Prostate gland (tissue), 2 donors: ENCODE data around the gene PTPN18. TPM values are rescaled to one million over a fixed set of nuclear protein-coding genes. Genes with fewer than 3 reads are reported as not detected.

Source experiments
- DNase-seq: peaks from one replicate; pipeline ENCODE4 v3.0.0-alpha.2; 2019; ENCODE audit warnings: low spot score
- H3K27ac ChIP-seq, 2 donors: fragments of 200-600 bp; sonication (generic); 2 replicates each; pipeline ENCODE4 v1.5.1; 2017 to 2019
- H3K27me3 ChIP-seq: fragments of 200-600 bp; sonication (generic); replicated peaks from 2 replicates; pipeline ENCODE4 v1.5.1; 2019; ENCODE audit not compliant: insufficient read depth
- H3K36me3 ChIP-seq, 2 donors: fragments of 200-600 bp; sonication (generic); 1 replicate in 1 of 2; 2 replicates in 1 of 2; pipeline versions ENCODE4 v1.5.1 to v1.8.1; 2017 to 2019
- H3K4me1 ChIP-seq: fragments of 200-600 bp; sonication (generic); replicated peaks from 2 replicates; pipeline ENCODE4 v1.5.1; 2019
- H3K4me3 ChIP-seq, 2 donors: fragments of 200-600 bp; sonication (generic); 2 replicates each; pipeline ENCODE4 v1.5.1; 2017 to 2019
- H3K9me3 ChIP-seq: fragments of 200-600 bp; sonication (generic); 2 replicates; pipeline ENCODE4 v1.5.1; 2017
- POLR2A ChIP-seq: fragments of 450-650 bp; IDR thresholded peaks from one replicate; pipeline ENCODE4 v1.6.1; 2016; ENCODE audit warnings: antibody characterized with exemption, mild to moderate bottlenecking
- POLR2AphosphoS5 ChIP-seq: sonication (generic); formaldehyde crosslinking; IDR thresholded peaks from one replicate; pipeline ENCODE4 v1.6.1; 2017; ENCODE audit warnings: antibody characterized with exemption
- WGBS: methylation state at CpG from one replicate; pipeline ENCODE4 v1.1.5; 2018; 5-methylcytosine and 5-hydroxymethylcytosine counted together
- intact Hi-C: fragments of 100-400 bp; cut with DNase I; formaldehyde crosslinking; loops from one replicate; pipeline ENCODE4 v1.14.2; 2022
- total RNA-seq, 2 donors: library from RNA; depleted of rRNA; stranded (reverse); fragments of >200 nt; gene quantifications; one replicate each; pipeline ENCODE4 v1.1.0, GENCODE V29; 2016
- TF ChIP-seq, protein P1 (sequence below), 4 experiments: fragments of 200-600 bp in 2 of 4; fragments of 450-650 bp in 2 of 4; sonication (generic) in 2 of 4; IDR thresholded peaks; 1 replicate in 3 of 4; 2 replicates in 1 of 4; pipeline ENCODE4 v1.5.1; 2016 to 2019; ENCODE audit warnings: antibody characterized with exemption in 4 of 4, mild to moderate bottlenecking in 2 of 4, moderate library complexity in 2 of 4

The PTPN18 gene
- total RNA-seq, 2 donors from 2014 or later = 37.1 to 93.6 TPM

DNA sequence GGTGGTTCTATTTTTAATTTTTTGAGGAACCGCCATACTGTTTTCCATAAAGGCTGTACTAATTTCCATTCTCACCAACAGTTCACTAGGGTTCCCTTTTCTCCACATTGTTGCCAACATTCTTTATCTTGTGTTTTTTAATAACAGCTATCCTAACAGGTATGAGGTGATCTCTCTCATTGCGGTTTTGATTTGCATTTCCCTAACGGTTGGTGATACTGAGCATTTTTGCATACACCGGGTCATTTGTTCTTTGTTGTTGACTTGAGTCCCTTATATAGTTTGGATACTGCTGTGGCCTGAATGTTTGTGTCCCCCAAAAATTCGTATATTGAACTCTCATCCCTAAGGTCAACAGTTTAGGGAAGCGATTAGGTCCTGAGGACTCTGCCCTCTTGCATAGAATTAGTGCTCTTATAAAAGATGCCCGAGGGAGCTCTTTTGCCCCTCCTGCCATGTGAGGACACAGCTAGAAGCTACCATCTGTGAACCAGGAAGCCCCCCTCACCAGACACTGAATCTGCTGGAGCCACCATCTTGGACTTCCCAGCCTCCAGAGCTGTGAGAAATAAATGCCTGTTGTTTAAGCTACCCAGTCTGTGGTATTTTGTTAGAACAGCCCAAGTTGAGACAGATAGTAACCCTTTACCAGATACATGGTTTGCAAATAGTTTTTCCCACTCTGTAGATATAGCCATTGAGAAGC, 8.5 kb upstream of the PTPN18 start:
- no peaks in the 10 kb centered on the region for H3K27me3 ChIP-seq
- H3K27ac ChIP-seq = no peak overlapping the region
- no peak for DNase-seq
- H3K4me1 ChIP-seq = no peaks in the 10 kb centered on the region
- WGBS = 90% methylated on average over 7 of the region's 7 CpGs
- intact Hi-C loops = loop anchor here (10.0 kb wide), 1 partner anchor 747 kb away; the partner anchor contains the start of gene FAM168B
- no peak overlapping the region for H3K4me3 ChIP-seq
- H3K9me3 ChIP-seq = no peaks in the 10 kb centered on the region
- TF ChIP-seq, protein P1, sequence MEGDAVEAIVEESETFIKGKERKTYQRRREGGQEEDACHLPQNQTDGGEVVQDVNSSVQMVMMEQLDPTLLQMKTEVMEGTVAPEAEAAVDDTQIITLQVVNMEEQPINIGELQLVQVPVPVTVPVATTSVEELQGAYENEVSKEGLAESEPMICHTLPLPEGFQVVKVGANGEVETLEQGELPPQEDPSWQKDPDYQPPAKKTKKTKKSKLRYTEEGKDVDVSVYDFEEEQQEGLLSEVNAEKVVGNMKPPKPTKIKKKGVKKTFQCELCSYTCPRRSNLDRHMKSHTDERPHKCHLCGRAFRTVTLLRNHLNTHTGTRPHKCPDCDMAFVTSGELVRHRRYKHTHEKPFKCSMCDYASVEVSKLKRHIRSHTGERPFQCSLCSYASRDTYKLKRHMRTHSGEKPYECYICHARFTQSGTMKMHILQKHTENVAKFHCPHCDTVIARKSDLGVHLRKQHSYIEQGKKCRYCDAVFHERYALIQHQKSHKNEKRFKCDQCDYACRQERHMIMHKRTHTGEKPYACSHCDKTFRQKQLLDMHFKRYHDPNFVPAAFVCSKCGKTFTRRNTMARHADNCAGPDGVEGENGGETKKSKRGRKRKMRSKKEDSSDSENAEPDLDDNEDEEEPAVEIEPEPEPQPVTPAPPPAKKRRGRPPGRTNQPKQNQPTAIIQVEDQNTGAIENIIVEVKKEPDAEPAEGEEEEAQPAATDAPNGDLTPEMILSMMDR (IDR thresholded peaks at IDR 0.05) = no peak
- no peak for TF ChIP-seq POLR2A
- TF ChIP-seq POLR2AphosphoS5 = no peak
- peaks cover 12% of the 10 kb centered on the region in 2 donors for H3K36me3 ChIP-seq

DNA sequence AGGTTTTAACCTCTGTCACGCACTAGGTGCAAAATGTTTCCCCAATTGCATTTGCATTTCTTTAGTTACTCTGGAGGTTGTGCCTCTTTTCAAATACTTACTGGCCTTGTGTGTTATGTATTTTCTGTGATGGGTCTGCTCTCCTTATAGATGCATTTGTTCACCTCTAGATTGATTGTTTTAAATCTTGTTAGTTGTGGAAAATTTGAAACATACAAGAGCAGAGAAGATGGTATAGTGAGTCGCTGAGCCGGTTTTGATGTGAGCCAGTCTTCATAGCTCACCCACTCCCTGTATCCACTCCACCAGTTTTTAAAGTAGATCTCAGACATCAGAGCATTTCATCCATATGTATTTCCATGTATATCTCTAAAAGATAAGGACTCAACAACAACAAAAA, 6.7 kb upstream of the PTPN18 start:
- no peak for TF ChIP-seq POLR2A
- TF ChIP-seq, protein P1 (IDR thresholded peaks at IDR 0.05) = no peak
- TF ChIP-seq POLR2AphosphoS5 = no peak
- 88% methylated on average over 3 of the region's 3 CpGs for WGBS
- H3K4me3 ChIP-seq = no peak overlapping the region
- DNase-seq = no peak
- H3K9me3 ChIP-seq = no peaks in the 10 kb centered on the region
- H3K4me1 ChIP-seq = no peaks in the 10 kb centered on the region
- no peaks in the 10 kb centered on the region for H3K27me3 ChIP-seq
- intact Hi-C loops = loop anchor here (10.0 kb wide), 1 partner anchor 746 kb away; the partner anchor contains the start of gene FAM168B
- H3K36me3 ChIP-seq = peaks cover 12% of the 10 kb centered on the region in 2 donors
- no peak overlapping the region for H3K27ac ChIP-seq

DNA sequence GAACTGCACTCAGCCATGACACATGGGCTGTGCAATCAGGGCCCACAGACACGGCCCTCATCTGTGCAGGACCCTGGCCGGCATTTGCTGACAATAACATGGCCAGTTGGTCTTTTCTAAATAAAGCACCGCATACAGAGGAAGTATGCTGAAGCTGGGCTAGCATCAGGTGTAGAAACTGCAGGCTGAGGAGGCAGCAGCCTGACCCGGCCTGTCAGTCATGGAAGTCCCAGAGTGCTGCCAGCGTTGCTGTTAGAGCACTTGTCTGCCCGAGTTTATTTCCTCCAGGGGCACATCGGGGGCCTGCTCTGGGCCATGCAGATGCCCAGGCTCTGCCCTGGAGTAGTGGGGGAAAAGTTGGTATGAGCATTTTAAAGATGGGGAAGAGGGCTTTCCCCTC, 4.1 kb upstream of the PTPN18 start:
- no peak overlapping the region for H3K27ac ChIP-seq
- DNase-seq = no peak
- peaks cover 8% of the 10 kb centered on the region for H3K4me1 ChIP-seq
- no peaks in the 10 kb centered on the region for H3K9me3 ChIP-seq
- no peaks in the 10 kb centered on the region for H3K36me3 ChIP-seq
- no peaks in the 10 kb centered on the region for H3K27me3 ChIP-seq
- TF ChIP-seq POLR2AphosphoS5 = no peak
- no peak for TF ChIP-seq POLR2A
- H3K4me3 ChIP-seq = no peak overlapping the region
- 72% methylated on average over 7 of the region's 7 CpGs for WGBS
- intact Hi-C loops = no loop called here

DNA sequence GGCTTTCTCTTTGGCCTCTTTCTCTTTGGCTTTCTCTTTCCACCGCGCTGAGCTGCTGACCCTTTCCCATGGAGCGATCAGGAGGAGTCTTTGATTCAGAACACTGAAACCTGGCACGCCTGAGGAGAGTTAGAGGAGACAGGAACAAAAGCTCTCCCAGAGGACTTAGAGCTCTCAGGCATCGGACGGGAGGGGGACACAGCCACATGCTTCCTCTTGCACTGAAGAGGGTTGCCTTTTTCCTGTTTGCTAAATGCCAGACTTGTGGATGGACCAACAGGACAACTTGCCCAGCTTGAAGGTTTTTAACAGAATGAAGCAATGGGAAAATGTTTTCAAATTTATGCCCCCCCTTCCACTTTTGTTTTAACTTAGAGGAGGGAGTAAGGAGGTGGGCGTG, 3.6 kb upstream of the PTPN18 start:
- H3K9me3 ChIP-seq = no peaks in the 10 kb centered on the region
- no peak for DNase-seq
- TF ChIP-seq POLR2A (no peak), POLR2AphosphoS5 (no peak)
- TF ChIP-seq, protein P1 (IDR thresholded peaks at IDR 0.05) = no peak
- H3K27me3 ChIP-seq = no peaks in the 10 kb centered on the region
- no peaks in the 10 kb centered on the region for H3K36me3 ChIP-seq
- intact Hi-C loops = no loop called here
- H3K4me3 ChIP-seq = no peak overlapping the region
- WGBS = 73% methylated on average over 7 of the region's 7 CpGs
- peaks cover 9% of the 10 kb centered on the region for H3K4me1 ChIP-seq
- no peak overlapping the region for H3K27ac ChIP-seq

DNA sequence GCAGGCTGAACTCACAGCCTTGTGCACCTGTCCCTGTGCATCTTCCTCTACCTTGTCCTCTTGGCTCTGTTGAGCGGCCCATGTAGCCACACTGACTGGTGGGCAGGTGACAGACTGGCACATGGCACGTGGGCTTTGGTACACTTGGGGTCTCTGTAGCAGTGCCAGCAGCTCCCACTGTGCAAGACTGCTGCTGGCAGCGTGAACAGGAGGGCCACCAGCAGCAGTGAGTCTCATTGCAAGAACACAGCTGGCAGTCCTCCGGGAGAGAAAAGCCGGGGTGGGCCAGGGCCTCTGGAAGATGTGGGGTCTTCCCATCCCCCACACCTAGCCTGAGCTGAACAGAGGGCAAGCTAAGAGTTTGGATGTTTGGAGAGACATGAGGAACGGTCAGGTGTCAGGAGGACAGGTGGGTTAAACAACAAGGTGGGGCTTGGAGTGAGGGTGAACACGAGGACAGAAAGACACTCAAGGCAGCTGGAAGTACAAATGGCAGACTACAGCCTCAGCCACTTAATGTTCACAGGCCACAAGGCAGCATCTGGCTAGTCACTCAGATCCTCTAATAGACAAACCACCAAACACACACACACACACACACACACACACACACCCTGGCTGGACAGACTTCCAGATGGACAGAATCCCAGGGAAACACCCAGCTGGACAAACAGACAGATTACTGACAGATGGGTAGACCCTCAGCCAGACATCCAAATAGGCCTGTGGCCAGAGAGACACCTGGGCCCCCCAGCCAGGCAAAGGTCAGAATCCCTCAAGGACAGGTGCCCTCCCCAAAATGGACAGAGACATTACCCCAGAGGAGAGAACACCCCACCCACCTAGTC, 2.3 kb upstream of the PTPN18 start:
- no peak overlapping the region for H3K27ac ChIP-seq
- no peaks in the 10 kb centered on the region for H3K36me3 ChIP-seq
- 85% methylated on average over 7 of the region's 7 CpGs for WGBS
- no peaks in the 10 kb centered on the region for H3K9me3 ChIP-seq
- no peak overlapping the region for H3K4me3 ChIP-seq
- peaks cover 9% of the 10 kb centered on the region for H3K4me1 ChIP-seq
- intact Hi-C loops = no loop called here
- no peak for DNase-seq
- no peak for TF ChIP-seq POLR2AphosphoS5
- TF ChIP-seq, protein P1 (IDR thresholded peaks at IDR 0.05) = no peak
- no peak for TF ChIP-seq POLR2A
- no peaks in the 10 kb centered on the region for H3K27me3 ChIP-seq
